GM13977 (cell line): ENCODE results near the gene RAB11FIP2.

Experiments
- DNase-seq: peaks from one replicate; pipeline ENCODE4 v3.0.0; 2012; ENCODE audit warnings: low spot score
- CTCF ChIP-seq: IDR thresholded peaks from 2 replicates; pipeline ENCODE4 v1.5.1; 2012; ENCODE audit warnings: mild to moderate bottlenecking, control low read depth; ENCODE audit not compliant: insufficient read depth; ENCODE audit errors: extremely low read depth, missing control alignments
- in situ Hi-C: fragments of 300-500 bp; cut with MboI; formaldehyde crosslinking; loops from one replicate; pipeline ENCODE4 v1.12.0; 2022; ENCODE audit warnings: low sequenced_read_pairs, low pct_unique_long_range_greater_than_20kb, mixed read lengths, inconsistent platforms; ENCODE audit not compliant: unreplicated experiment

The RAB11FIP2 gene

DNA sequence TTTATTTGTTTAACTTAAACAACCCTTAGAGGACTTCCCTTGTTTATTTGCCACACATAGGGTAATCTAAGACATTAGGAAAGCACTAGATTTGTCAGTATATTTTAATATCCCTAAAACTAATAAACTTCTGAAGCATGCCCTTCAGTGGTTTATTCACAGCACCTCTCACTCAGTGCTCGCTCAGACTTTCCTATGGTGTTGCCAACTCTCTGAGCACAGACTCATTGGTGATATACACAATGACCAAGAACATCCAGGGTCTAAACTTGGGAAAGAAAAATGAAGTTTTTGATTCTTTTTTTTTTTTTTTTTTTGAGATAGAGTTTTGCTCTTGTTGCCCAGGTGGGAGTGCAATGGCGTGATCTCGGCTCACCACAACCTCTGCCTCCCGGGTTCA lies 82.2 kb downstream of the RAB11FIP2 start:
- DNase-seq: no peak
- TF ChIP-seq CTCF: no peak
- in situ Hi-C loops: no loop called here

DNA sequence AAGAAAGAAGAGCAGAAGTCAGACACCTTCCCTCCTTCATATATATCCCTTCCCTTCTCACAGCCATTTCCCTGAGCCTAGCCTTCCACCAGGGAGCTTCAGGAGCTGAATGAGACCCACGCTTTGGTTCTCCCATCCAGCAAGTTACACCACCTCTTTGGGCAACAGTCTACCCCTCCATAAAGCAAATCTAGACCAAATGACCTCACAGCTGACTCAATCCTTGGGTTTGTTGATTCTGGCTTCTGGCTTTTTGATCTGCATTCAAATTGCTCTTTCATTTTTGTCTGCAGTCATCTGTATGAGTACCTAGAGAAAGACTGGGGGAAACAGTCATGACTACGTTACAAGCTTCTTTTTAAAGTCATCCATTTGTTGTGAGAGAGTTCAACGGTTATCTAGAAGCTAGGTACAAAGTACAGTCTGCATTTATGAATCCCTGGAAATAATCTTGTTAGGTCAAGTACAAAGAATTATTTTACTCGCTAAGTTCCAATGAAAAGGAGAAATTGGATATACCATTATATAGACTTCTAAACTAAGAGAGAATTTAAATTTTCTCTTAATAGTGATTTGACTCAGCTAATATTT lies 86.3 kb downstream of the RAB11FIP2 start:
- no peak for TF ChIP-seq CTCF
- no peak for DNase-seq
- in situ Hi-C loops: no loop called here

GRCh38 chr10:117956972-117957371 lies 89.8 kb downstream of the RAB11FIP2 start:
- DNase-seq: no peak
- in situ Hi-C loops: no loop called here
- no peak for TF ChIP-seq CTCF

DNA sequence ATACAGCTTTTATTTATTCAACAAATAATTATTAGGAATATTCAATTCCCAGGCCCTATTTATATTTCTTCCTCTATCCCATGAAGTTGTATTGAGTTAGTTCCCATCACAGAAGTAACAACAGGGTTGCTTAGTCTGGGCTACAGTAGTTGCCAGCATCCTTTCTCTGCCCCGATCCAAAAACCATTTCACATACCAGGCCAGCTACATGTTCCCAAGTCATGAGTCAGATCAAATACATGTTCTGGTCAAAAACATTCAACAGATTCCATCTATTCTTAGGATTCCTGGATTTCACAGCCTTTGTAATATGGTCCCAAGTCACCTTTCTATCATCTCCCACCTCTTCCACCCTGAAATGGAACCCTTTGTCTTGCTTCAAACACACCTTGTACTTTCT lies 91.6 kb downstream of the RAB11FIP2 start:
- TF ChIP-seq CTCF: no peak
- in situ Hi-C loops: no loop called here
- no peak for DNase-seq
